Measurements from ENCODE around the gene NUCKS1. TPM values are rescaled to one million over a fixed set of nuclear protein-coding genes. Genes with fewer than 3 reads are reported as not detected.

Gene NUCKS1
- total and polyA plus RNA-seq, 10 of the 15 experiments (the other 5 are each of a cell fraction or from before 2014, with no cell fraction given) = 40.5 to 135 (median 55.5) TPM

GRCh38 chr1:205710201-205711062, 39.5 kb downstream of the NUCKS1 start:
- Histone ChIP-seq H3K27ac (ENCODE audit: control insufficient read depth, insufficient read depth) (no peak overlapping the region), H3K9me3 (replicated peaks; ENCODE audit: control insufficient read depth, insufficient read depth, low read length) (no peaks in the 10 kb centered on the region), H2AFZ (ENCODE audit: control insufficient read depth, low read depth, low read length) (no peak overlapping the region), H3K36me3 (ENCODE audit: control insufficient read depth in 2 of 2, insufficient read depth in 2 of 2, low read length in 1 of 2) (peaks cover 0 to 5% of the 10 kb centered on the region in 2 experiments; a peak in 2 of 4 replicates), H3K4me3 (no peak overlapping the region), H3K27me3 (replicated peaks in 1 of 2; ENCODE audit: control insufficient read depth in 2 of 2, insufficient read depth in 2 of 2, low read length in 1 of 2) (no peaks in the 10 kb centered on the region), H3K4me2 (ENCODE audit: control insufficient read depth, insufficient read depth) (no peak overlapping the region), H3K4me1 (ENCODE audit: control insufficient read depth, insufficient read depth, low read length) (no peaks in the 10 kb centered on the region), H4K20me1 (ENCODE audit: control insufficient read depth, insufficient read depth) (no peaks in the 10 kb centered on the region), H3K9ac (ENCODE audit: control insufficient read depth, insufficient read depth, low read length) (no peak overlapping the region), H3K79me2 (ENCODE audit: control insufficient read depth, insufficient read depth, low read length) (no peaks in the 10 kb centered on the region)
- TF ChIP-seq CBFB (IDR thresholded peaks at IDR 0.05; ENCODE audit: low read depth) = no peak
- TF ChIP-seq NBN (IDR thresholded peaks at IDR 0.05) = no peak
- TF ChIP-seq POLR2AphosphoS2 (IDR thresholded peaks at IDR 0.05; ENCODE audit: low read depth, low read length) = no peak
- TF ChIP-seq, protein P1, sequence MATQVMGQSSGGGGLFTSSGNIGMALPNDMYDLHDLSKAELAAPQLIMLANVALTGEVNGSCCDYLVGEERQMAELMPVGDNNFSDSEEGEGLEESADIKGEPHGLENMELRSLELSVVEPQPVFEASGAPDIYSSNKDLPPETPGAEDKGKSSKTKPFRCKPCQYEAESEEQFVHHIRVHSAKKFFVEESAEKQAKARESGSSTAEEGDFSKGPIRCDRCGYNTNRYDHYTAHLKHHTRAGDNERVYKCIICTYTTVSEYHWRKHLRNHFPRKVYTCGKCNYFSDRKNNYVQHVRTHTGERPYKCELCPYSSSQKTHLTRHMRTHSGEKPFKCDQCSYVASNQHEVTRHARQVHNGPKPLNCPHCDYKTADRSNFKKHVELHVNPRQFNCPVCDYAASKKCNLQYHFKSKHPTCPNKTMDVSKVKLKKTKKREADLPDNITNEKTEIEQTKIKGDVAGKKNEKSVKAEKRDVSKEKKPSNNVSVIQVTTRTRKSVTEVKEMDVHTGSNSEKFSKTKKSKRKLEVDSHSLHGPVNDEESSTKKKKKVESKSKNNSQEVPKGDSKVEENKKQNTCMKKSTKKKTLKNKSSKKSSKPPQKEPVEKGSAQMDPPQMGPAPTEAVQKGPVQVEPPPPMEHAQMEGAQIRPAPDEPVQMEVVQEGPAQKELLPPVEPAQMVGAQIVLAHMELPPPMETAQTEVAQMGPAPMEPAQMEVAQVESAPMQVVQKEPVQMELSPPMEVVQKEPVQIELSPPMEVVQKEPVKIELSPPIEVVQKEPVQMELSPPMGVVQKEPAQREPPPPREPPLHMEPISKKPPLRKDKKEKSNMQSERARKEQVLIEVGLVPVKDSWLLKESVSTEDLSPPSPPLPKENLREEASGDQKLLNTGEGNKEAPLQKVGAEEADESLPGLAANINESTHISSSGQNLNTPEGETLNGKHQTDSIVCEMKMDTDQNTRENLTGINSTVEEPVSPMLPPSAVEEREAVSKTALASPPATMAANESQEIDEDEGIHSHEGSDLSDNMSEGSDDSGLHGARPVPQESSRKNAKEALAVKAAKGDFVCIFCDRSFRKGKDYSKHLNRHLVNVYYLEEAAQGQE (IDR thresholded peaks at IDR 0.05; ENCODE audit: low read depth, low read length) = no peak
- TF ChIP-seq PAX8 (IDR thresholded peaks at IDR 0.05) = no peak
- no peak for TF ChIP-seq GATAD2B (conservative IDR thresholded peaks at IDR 0.05; ENCODE audit: low read depth)
- TF ChIP-seq IKZF2 (IDR thresholded peaks at IDR 0.05) = no peak
- no peak for TF ChIP-seq EZH2 (IDR thresholded peaks at IDR 0.05; ENCODE audit: borderline replicate concordance, control insufficient read depth, low read depth, low read length)
- TF ChIP-seq BMI1 (IDR thresholded peaks at IDR 0.05; ENCODE audit: borderline replicate concordance) = no peak
- no peak for TF ChIP-seq CBX3 (IDR thresholded peaks at IDR 0.05; ENCODE audit: borderline replicate concordance, low read depth)
- no peak for TF ChIP-seq RUNX3 (IDR thresholded peaks at IDR 0.05; ENCODE audit: low read length)
- TF ChIP-seq, protein P2, sequence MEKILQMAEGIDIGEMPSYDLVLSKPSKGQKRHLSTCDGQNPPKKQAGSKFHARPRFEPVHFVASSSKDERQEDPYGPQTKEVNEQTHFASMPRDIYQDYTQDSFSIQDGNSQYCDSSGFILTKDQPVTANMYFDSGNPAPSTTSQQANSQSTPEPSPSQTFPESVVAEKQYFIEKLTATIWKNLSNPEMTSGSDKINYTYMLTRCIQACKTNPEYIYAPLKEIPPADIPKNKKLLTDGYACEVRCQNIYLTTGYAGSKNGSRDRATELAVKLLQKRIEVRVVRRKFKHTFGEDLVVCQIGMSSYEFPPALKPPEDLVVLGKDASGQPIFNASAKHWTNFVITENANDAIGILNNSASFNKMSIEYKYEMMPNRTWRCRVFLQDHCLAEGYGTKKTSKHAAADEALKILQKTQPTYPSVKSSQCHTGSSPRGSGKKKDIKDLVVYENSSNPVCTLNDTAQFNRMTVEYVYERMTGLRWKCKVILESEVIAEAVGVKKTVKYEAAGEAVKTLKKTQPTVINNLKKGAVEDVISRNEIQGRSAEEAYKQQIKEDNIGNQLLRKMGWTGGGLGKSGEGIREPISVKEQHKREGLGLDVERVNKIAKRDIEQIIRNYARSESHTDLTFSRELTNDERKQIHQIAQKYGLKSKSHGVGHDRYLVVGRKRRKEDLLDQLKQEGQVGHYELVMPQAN (conservative IDR thresholded peaks at IDR 0.05) = no peak
- no peak for TF ChIP-seq TARDBP (IDR thresholded peaks at IDR 0.05; ENCODE audit: borderline replicate concordance)
- TF ChIP-seq SP1 (IDR thresholded peaks at IDR 0.05; ENCODE audit: low read depth, low read length) = no peak
- intact Hi-C loops (cut with micrococcal nuclease; ENCODE audit: unreplicated experiment) (loop anchor here (1.0 kb wide), 3 partner anchors 51 to 181 kb away; no protein-coding TSS in a partner anchor), in situ Hi-C loops (cut with MboI) (loop anchor here (5.0 kb wide), 1 partner anchor 123 kb away; no protein-coding TSS in a partner anchor)
- RAD21 ChIA-PET (ENCODE audit: unreplicated experiment) = interaction anchor here (0.6 to 10.5 kb wide), 27 partner anchors 8 to 267 kb away, joined by 3 to 538 read pairs (median 6); partner anchors contain the start of genes RAB29 and SLC45A3
- DNase-seq (ENCODE audit: low read depth, low spot score) = no peak
- FAIRE-seq = no peak
- no peak for ATAC-seq
- CTCF ChIA-PET = interaction anchor here (0.5 to 16.5 kb wide), 36 partner anchors 7 to 267 kb away, joined by 3 to 1339 read pairs (median 7); partner anchors contain the start of genes ELK4 and SLC45A3
- POLR2A ChIA-PET = interaction anchor here (0.5 to 10.1 kb wide), 7 partner anchors 21 to 64 kb away, joined by 3 to 89 read pairs (median 4); partner anchors contain the start of gene SLC45A3
- SMC1A ChIA-PET (ENCODE audit: uncharacterized antibody, unreplicated experiment) = interaction anchor here (0.7 to 19.5 kb wide), 23 partner anchors 11 to 335 kb away, joined by 3 to 1008 read pairs (median 7); partner anchors contain the start of gene SLC45A3
- no TSS peak for BruUV-seq (replicated peaks)
- WGBS (ENCODE audit: insufficient coverage, insufficient replicate concordance, low lambda C conversion rate, missing lambda C conversion rate) = 50% methylated on average over 1 of the region's 1 CpG

Data from GM12878 (cell line).